GM18502 (cell line): Measurements from ENCODE around the gene C2orf72.
A peak's percentile ranks its signal among the peaks of the same experiment; 100 is the strongest.

Experiments used
- ATAC-seq: cut with Tn5 transposase; IDR thresholded peaks from one replicate; pipeline ENCODE4 v1.9.1; 2021; ENCODE audit warnings: mild to moderate bottlenecking; ENCODE audit not compliant: unreplicated experiment, poor library complexity

C2orf72 gene

DNA sequence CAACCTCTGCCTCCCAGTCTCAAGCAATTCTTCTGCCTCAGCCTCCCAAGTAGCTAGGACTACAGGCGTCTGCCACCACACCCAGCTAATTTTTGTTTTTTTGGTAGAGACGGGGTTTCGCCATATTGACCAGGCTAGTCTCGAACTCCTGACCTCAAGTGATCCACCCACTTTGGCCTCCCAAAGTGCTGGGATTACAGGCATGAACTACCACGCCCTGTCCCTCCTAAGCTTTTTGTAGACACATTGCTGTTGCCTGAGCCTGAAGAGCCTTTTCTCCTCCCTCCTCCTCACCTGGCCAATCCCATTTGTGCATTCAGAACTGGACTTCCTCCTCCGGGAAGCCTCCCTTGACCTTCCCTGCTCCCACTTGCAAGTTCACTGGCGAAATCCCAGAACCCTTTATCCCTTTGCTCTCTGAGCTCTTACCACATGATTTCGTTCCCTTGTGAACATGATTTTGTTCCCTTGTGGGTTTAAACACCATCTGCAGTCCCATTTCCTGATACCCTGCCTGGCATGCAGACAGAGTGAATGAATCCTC lies 2.6 kb downstream of the C2orf72 start:
- no peak for ATAC-seq

DNA sequence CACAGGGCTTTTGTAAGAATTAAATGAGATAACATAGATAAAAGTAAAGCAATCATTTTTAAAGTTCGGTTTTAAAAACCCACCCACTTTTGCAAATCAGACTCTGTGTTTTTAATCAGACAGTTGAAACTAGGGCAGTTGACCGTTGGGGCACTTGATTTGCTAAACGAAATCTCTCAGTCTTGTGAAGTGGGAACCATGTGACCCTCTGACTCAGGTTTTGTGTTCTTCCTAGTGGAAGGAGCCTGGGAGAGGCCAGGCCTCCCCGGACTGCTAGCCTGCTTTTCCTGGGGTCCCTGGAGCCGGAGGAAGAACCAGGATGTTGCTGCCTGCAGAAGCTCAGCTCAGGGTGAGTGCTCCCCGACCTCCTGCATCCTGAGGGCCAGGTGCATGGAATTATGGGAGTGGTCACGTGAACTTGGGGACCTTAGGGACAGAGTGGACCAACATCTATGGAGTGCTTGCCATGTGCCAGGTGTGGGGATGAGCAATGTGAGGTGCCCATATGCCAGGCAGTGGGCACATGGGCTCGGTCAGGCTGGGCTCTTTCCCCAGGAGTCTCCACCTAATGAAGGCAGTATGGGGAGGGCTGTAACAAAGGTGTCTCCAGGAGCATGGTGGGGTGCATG lies 3.9 kb downstream of the C2orf72 start:
- ATAC-seq: no peak

DNA sequence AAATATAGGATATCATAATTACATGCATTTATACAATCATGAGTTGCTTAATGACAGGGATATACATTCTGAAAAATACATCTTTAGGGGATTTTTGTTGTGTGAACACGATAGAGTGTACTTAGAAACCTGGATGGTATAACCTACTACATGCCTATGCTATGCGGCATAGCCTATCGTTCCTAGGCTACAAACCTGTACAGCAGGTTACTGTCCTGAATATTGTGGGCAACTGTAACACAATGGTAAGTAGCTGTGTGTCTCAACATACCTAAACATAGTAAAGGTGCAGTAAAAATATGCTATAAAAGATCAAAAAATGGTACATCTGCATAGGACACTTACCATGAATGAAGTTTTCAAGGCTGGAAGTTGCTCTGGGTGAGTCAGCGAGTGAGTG lies 6.5 kb downstream of the C2orf72 start:
- ATAC-seq: no peak

GRCh38 chr2:231046916-231047273 lies 9.6 kb downstream of the C2orf72 start:
- ATAC-seq: no peak

DNA sequence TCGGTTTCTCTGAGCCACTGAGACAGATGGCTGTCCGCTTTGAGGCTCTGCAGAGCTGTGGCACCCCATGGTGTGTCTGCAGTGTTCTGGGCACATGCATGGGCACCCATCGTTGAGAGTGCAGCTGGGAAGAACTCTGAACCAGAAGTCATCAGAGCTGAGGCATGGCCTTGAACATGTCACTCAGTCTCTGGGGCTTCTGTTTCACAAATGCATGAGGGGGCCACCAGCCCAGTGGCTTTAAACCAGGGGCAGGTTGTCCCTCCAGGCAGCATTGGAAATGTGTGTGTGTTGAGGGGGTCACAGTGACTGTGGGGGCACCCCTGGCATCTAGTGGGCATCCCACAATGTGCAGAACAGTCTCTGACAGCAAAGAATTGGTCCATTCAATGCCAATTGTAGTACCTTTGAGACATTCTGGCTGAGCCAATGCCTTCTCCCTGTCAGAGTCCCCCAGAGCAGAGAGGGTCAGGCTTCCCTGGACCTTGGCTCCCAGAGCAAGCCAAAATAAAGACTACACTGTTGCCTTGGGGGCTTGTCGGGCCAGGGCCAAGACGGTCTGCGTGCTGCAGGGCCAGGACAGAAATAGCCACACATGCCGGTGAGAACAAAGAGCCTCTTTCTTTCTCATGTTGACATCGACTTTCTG lies 10.1 kb downstream of the C2orf72 start:
- ATAC-seq: no peak

GRCh38 chr2:231047923-231048915 lies 10.9 kb downstream of the C2orf72 start:
- ATAC-seq: no peak

DNA sequence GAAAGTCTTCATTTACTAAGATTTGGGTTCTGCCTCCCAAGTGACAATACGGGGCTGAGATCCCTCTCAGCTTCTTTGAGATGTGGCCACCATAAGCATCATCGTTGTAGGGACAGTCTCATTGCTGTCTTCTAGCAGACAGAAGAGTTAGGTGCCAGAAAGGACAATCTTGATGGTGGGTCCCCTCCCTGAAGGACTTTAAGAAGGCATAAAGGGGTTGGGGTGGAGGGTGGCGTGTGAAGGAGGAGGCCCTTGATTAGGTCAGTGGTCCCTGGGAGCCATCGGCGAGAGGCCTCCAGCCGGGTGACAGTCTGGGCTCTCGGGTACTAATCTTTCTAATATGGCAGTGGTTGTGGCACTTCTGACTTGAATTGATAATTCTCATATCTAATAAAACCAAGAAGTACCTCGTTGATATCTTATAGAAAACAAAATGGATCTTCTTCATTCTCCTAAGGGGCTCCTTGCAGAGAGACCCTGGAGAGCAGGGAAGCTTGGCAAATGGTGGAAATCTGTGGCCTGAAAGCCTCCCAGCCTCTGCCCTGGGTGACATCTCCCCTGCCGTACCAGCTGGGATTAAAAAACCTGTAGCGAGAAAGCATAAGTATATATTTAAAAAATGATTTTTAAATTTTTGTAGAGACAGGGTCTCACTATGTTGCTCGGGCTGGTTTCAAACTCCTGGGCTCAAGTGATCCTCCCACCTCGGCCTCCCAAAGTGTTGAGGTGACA lies 12.1 kb downstream of the C2orf72 start:
- no peak for ATAC-seq

- no peak for ATAC-seq
Measured at GRCh38 chr2:231050018-231050901, 12.9 kb downstream of the C2orf72 start.

GRCh38 chr2:231051116-231051515 lies 13.8 kb downstream of the C2orf72 start:
- no peak for ATAC-seq

GRCh38 chr2:231052494-231053451 lies 15.4 kb downstream of the C2orf72 start:
- peak; percentile 65 for ATAC-seq

GRCh38 chr2:231053846-231054245 lies 16.5 kb downstream of the C2orf72 start:
- no peak for ATAC-seq

DNA sequence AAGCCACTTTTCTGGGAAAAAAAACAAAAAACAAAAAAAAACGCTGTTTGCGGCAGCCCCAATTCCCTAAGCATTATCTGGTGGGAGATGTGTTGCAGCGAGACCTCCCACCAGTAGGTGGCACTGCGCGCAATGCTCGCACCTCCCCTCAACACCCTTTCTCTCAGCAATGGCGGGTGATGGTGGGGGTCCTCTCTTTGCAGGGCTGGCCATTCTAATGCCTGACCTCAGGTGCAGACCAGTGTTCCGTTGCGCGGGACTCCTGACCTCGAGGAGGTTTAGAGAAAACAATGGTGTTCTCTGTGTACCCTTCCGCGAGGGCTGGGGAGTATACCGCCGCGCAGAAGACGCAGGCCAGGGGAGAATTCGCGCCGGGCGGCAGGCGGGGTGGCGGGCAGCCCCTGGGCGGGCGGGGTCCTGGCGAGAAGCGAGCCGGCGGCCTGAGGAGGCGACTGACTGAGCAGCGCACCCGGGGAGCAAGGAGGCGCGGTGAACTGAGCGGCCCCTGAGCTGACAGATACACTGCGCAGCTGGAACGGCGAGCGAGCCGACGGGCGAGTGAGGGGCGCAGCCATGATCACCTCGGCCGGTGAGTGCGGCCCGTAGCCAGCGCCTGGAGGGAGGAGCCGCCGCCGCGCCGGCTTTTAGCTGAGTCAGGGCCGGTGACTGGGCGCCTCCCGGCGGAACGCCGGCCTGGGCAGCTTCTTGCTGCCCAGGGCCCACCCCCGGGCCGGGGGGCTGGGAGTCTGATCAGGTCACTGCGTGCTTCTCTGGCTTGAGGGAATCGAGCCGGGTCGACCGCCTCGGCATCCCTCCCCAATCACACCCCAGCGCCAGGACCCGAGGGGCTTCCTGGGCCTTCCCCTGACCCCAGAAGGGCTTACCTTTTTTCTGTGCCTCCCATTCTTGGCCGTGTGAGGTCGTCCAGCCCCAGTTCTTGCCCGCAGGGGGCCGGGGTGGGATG lies 19.4 kb downstream of the C2orf72 start, which contains the start of gene PSMD1:
PSMD1 (plus strand) TSS at position 415 of the 964 bp plus-strand sequence; CDS start at position 574, 159 bp downstream.
- peak; percentile 74 for ATAC-seq

DNA sequence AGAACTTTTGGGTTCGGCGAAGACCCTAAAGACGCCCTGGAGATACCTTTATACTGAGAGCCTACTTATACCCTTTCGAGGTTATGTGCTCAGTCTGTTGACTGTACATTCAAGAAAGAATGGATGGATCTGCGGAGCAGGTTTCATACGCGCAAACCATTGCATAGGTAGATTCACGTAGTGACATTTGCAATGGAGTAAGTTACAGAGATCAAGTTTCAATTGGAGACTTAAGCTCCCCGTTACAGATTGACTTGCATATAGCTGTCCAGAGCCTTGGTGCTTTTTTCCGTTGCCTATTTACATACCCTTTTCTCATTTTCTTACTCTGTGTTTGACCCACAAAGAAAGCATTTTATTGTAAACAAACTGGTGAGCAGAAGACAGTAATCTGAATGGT lies 20.3 kb downstream of the C2orf72 start:
- no peak for ATAC-seq

DNA sequence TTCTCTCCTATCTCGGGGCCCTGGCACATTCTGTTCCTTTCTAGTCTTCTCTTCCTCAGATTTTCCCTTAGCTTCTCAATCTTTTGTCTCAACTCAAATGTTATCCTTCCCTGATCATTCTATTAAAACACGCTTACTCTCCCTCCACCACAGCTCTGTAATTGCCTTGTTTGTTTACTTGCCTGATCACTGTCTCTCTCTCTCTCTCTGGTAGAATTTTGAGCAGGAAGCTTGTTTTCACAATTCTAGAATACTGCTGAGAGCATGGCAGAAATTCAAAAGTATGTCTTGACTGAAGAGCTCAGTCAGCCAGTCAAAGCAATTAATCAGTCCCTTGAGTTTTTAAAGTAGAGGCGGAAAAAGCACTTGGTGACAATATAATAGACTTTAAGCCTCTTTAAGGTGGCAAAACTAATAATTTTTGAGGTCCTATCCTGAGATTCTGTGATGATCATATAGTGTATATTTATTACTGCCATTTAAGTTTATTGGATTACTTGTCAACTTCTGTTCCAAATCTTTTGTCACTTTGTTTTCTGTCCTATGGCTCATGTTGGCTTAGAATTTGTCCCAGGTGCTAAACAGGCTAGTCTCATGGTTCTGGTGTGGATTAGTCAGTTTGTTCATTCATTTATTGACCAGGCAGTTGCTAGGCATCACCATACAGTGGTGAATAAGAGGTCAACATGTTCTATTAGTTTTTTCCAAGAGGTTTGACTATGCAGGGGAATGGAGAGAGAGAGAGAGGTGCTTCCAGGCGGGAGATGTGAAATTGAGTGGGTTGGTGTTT lies 21.6 kb downstream of the C2orf72 start:
- ATAC-seq: no peak

- ATAC-seq: no peak
Measured at GRCh38 chr2:231059756-231060155, 22.4 kb downstream of the C2orf72 start.

GRCh38 chr2:231062776-231063175 lies 25.5 kb downstream of the C2orf72 start:
- ATAC-seq: no peak
